ENCODE results near the gene ATP9B. TPM values are rescaled to one million over a fixed set of nuclear protein-coding genes. Genes with fewer than 3 reads are reported as not detected.

Gene ATP9B
- total and polyA plus RNA-seq, 10 of the 15 experiments (the other 5 are each of a cell fraction or from before 2014, with no cell fraction given) = 0.74 to 20.7 (median 12.9) TPM

DNA sequence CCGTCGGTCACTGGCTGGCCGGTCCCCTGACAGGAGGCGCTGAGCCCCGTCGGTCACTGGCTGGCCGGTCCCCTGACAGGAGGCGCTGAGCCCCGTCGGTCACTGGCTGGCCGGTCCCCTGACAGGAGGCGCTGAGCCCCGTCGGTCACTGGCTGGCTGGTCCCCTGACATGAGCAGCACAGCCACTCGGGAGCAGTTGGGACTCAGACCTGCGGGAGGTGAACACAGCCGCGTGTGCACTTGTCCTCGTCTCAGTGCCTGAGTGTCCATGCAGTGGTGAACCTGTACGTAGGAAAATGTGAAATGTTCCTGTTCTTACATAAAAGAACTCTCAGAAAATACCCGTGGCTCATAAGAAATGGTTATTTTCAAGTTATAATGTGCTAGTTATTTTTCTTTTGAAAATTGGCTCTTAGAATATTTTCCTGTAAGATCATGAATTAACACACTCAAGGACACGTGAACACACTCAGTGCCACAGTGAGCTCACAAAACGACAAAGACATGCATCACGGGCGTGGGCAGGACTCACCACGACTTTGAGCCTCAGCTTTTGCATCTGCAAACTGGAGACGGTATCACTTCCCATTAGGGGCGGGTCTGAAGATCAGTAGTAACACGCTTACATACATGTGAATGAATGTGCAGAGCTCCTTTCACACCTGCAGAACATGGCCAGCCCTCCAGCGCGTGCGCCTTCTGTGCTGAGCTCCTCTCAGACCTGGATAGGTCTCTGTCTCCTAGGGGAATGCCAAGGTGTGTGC, 305.4 kb downstream of the ATP9B start:
- H2AFZ ChIP-seq (ENCODE audit: control insufficient read depth, low read depth, low read length) = peak overlapping the region; percentile 30; the same call in 1 of the 2 replicates
- H3K36me3 ChIP-seq (ENCODE audit: control insufficient read depth in 2 of 2, insufficient read depth in 2 of 2, low read length in 1 of 2) = peaks cover 0 to 4% of the 10 kb centered on the region in 2 experiments; a peak in 2 of 4 replicates
- no peaks in the 10 kb centered on the region for H3K27me3 ChIP-seq (replicated peaks in 1 of 2; ENCODE audit: control insufficient read depth in 2 of 2, insufficient read depth in 2 of 2, low read length in 1 of 2)
- in situ Hi-C loops (cut with MboI) (loop anchor here (5.0 kb wide), 2 partner anchors 163 to 268 kb away; no protein-coding TSS in a partner anchor), intact Hi-C loops (cut with micrococcal nuclease; ENCODE audit: unreplicated experiment) (loop anchor here (5.0 kb wide), 1 partner anchor 783 kb away; no protein-coding TSS in a partner anchor)
- H3K4me2 ChIP-seq (ENCODE audit: control insufficient read depth, insufficient read depth) = no peak overlapping the region; the same call in 1 of the 2 replicates
- no peaks in the 10 kb centered on the region for H3K79me2 ChIP-seq (ENCODE audit: control insufficient read depth, insufficient read depth, low read length)
- peak; percentile 95 for FAIRE-seq
- H3K9ac ChIP-seq (ENCODE audit: control insufficient read depth, insufficient read depth, low read length) = no peak overlapping the region
- 54% methylated on average over 26 of the region's 32 CpGs for WGBS (ENCODE audit: insufficient coverage, insufficient replicate concordance, low lambda C conversion rate, missing lambda C conversion rate)
- H4K20me1 ChIP-seq (ENCODE audit: control insufficient read depth, insufficient read depth) = no peaks in the 10 kb centered on the region
- peak; percentile 90 for ATAC-seq
- H3K4me1 ChIP-seq (ENCODE audit: control insufficient read depth, insufficient read depth, low read length) = peaks cover 9% of the 10 kb centered on the region
- H3K4me3 ChIP-seq = no peak overlapping the region
- POLR2A ChIA-PET = interaction anchor here (0.6 to 1.4 kb wide), 5 partner anchors 19 to 250 kb away, joined by 3 to 5 read pairs (median 3); no protein-coding TSS in a partner anchor
- CTCF ChIA-PET = interaction anchor here (0.7 to 2.0 kb wide), 10 partner anchors 14 to 390 kb away, joined by 3 to 10 read pairs (median 4); no protein-coding TSS in a partner anchor
- H3K9me3 ChIP-seq (replicated peaks; ENCODE audit: control insufficient read depth, insufficient read depth, low read length) = no peaks in the 10 kb centered on the region
- H3K27ac ChIP-seq (ENCODE audit: control insufficient read depth, insufficient read depth) = no peak overlapping the region
- RAD21 ChIA-PET (ENCODE audit: unreplicated experiment) = interaction anchor here (0.6 to 2.1 kb wide), 16 partner anchors 12 to 735 kb away, joined by 3 to 15 read pairs (median 4); no protein-coding TSS in a partner anchor
- DNase-seq (ENCODE audit: low read depth, low spot score) = peak; percentile 44
- no TSS peak for BruUV-seq (replicated peaks)
- SMC1A ChIA-PET (ENCODE audit: uncharacterized antibody, unreplicated experiment) = interaction anchor here (0.6 to 2.2 kb wide), 12 partner anchors 19 to 576 kb away, joined by 3 to 11 read pairs (median 4); no protein-coding TSS in a partner anchor
- no peak for TF ChIP-seq NFYB (IDR thresholded peaks at IDR 0.05; ENCODE audit: insufficient read depth, low read depth, low read length)
- no peak for TF ChIP-seq RCOR1 (conservative IDR thresholded peaks at IDR 0.05; ENCODE audit: low read depth, low read length)
- peak; percentile 42; the same call in 1 of the 2 replicates for TF ChIP-seq CHD2 (IDR thresholded peaks at IDR 0.05; ENCODE audit: borderline replicate concordance, low read depth, low read length)
- 0 out of 3 replicates have a peak, but pooled peaks of 1 of the 2 experiments have one; percentile 39 for TF ChIP-seq EGR1 (IDR thresholded peaks at IDR 0.05; ENCODE audit: borderline replicate concordance in 1 of 2, low read depth in 2 of 2, low read length in 2 of 2)
- TF ChIP-seq, protein P1, sequence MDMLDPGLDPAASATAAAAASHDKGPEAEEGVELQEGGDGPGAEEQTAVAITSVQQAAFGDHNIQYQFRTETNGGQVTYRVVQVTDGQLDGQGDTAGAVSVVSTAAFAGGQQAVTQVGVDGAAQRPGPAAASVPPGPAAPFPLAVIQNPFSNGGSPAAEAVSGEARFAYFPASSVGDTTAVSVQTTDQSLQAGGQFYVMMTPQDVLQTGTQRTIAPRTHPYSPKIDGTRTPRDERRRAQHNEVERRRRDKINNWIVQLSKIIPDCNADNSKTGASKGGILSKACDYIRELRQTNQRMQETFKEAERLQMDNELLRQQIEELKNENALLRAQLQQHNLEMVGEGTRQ (IDR thresholded peaks at IDR 0.05; ENCODE audit: borderline replicate concordance, low read depth, low read length) = peak; percentile 6; the same call in 1 of the 2 replicates
- no peak for TF ChIP-seq GABPA (IDR thresholded peaks at IDR 0.05; ENCODE audit: low read depth)
- no peak for TF ChIP-seq JUNB (IDR thresholded peaks at IDR 0.05)
- TF ChIP-seq RUNX3 (IDR thresholded peaks at IDR 0.05; ENCODE audit: low read length) = peak; percentile 60
- 0 out of 2 replicates have a peak, but pooled peaks have one; percentile 31 for TF ChIP-seq NBN (IDR thresholded peaks at IDR 0.05)
- peak; percentile 67 for TF ChIP-seq RAD51 (IDR thresholded peaks at IDR 0.05)
- peak; percentile 83 for TF ChIP-seq SPI1 (IDR thresholded peaks at IDR 0.05; ENCODE audit: borderline replicate concordance, insufficient read depth, low read depth, low read length)
- TF ChIP-seq, protein P2, sequence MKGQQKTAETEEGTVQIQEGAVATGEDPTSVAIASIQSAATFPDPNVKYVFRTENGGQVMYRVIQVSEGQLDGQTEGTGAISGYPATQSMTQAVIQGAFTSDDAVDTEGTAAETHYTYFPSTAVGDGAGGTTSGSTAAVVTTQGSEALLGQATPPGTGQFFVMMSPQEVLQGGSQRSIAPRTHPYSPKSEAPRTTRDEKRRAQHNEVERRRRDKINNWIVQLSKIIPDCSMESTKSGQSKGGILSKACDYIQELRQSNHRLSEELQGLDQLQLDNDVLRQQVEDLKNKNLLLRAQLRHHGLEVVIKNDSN (IDR thresholded peaks at IDR 0.05; ENCODE audit: borderline replicate concordance, extremely low read length, insufficient read depth, low read depth, low read length) = no peak
- TF ChIP-seq ATF7 (IDR thresholded peaks at IDR 0.05; ENCODE audit: low read depth) = peak; percentile 60
- TF ChIP-seq, protein P3, sequence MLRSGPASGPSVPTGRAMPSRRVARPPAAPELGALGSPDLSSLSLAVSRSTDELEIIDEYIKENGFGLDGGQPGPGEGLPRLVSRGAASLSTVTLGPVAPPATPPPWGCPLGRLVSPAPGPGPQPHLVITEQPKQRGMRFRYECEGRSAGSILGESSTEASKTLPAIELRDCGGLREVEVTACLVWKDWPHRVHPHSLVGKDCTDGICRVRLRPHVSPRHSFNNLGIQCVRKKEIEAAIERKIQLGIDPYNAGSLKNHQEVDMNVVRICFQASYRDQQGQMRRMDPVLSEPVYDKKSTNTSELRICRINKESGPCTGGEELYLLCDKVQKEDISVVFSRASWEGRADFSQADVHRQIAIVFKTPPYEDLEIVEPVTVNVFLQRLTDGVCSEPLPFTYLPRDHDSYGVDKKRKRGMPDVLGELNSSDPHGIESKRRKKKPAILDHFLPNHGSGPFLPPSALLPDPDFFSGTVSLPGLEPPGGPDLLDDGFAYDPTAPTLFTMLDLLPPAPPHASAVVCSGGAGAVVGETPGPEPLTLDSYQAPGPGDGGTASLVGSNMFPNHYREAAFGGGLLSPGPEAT (IDR thresholded peaks at IDR 0.05; ENCODE audit: low read depth) = 0 out of 2 replicates have a peak, but pooled peaks have one; percentile 16
- TF ChIP-seq ZNF207 (IDR thresholded peaks at IDR 0.05; ENCODE audit: borderline replicate concordance) = no peak
- TF ChIP-seq CHD1 (IDR thresholded peaks at IDR 0.05; ENCODE audit: low read depth, low read length) = no peak
- no peak for TF ChIP-seq SREBF2 (IDR thresholded peaks at IDR 0.05; ENCODE audit: low read length)
- no peak for TF ChIP-seq NFXL1 (IDR thresholded peaks at IDR 0.05; ENCODE audit: borderline replicate concordance)
- peak; percentile 79 to 80 for TF ChIP-seq BHLHE40 (IDR thresholded peaks at IDR 0.05; ENCODE audit: borderline replicate concordance in 1 of 2, low read depth in 2 of 2, low read length in 1 of 2)
